K562 (cell line): ENCODE data around the gene FAM118B. TPM values are rescaled to one million over a fixed set of nuclear protein-coding genes. Genes with fewer than 3 reads are reported as not detected.

ENCODE experiments used
- ATF6 ChIP-seq: sonication (generic); formaldehyde crosslinking; IDR thresholded peaks from 2 replicates; pipeline ENCODE4 v1.4.0; 2020; ENCODE audit warnings: mild to moderate bottlenecking, missing genetic modification reagents
- BCL6 ChIP-seq: fragments of 250-450 bp; sonication (Bioruptor Pico); IDR thresholded peaks from 2 replicates; pipeline ENCODE4 v1.4.0; 2020
- BDP1 ChIP-seq: IDR thresholded peaks from 3 replicates; pipeline ENCODE4 v1.6.1; 2011; ENCODE audit not compliant: insufficient read length, insufficient read depth
- CEBPB ChIP-seq: fragments of 450-650 bp; IDR thresholded peaks from 2 replicates; pipeline ENCODE4 v1.6.1; 2016; ENCODE audit warnings: missing genetic modification characterization, missing compliant biosample characterization
- SIN3A ChIP-seq, 2 experiments: fragments of 150-350 bp in 1 of 2; IDR thresholded peaks; 2 replicates each; pipeline ENCODE4 v1.6.1; 2011 to 2016; ENCODE audit warnings: borderline replicate concordance in 2 of 2, low read depth in 2 of 2, low read length in 2 of 2, mild to moderate bottlenecking in 2 of 2, moderate library complexity in 2 of 2; ENCODE audit not compliant: control insufficient read depth in 1 of 2
- STAT6 ChIP-seq: sonication (generic); formaldehyde crosslinking; IDR thresholded peaks from 2 replicates; pipeline ENCODE4 v1.8.1; 2023; ENCODE audit warnings: mild to moderate bottlenecking, missing genetic modification reagents
- ZNF165 ChIP-seq: fragments of 250-450 bp; sonication (Bioruptor Pico); IDR thresholded peaks from 2 replicates; pipeline ENCODE4 v1.4.0; 2020; ENCODE audit warnings: borderline replicate concordance
- ZNF785 ChIP-seq: fragments of 250-450 bp; sonication (Bioruptor Pico); IDR thresholded peaks from 2 replicates; pipeline ENCODE4 v1.4.0; 2020; ENCODE audit warnings: mild to moderate bottlenecking
- ZNF79 ChIP-seq: fragments of 250-450 bp; sonication (Bioruptor Pico); IDR thresholded peaks from 2 replicates; pipeline ENCODE4 v1.4.0; 2020; ENCODE audit warnings: low read depth, mild to moderate bottlenecking, moderate library complexity
- polyA plus RNA-seq, 8 experiments: library from polyadenylated mRNA; depleted of rRNA in 4 of 8; stranded (reverse) in 5 of 8; unstranded in 3 of 8; fragments of >200 nt; fragmentation: Nextera tagmentation in 2 of 8; fragmentation: Illumina TruSeq in 1 of 8; extraction: Ambion mirVana in 2 of 8; extraction: Trizol in 1 of 8; gene quantifications; 2 replicates each; pipeline versions ENCODE4 v1.2.1 to v1.2.3, GENCODE V29; 2011 to 2014; ENCODE audit warnings: inconsistent platforms in 1 of 8, missing spikeins in 1 of 8
- total RNA-seq, 7 experiments: library from RNA; depleted of rRNA in 6 of 7; stranded (reverse); fragments of >200 nt in 6 of 7; fragmentation: Illumina TruSeq in 2 of 7; extraction: Trizol in 2 of 7; gene quantifications; 2 replicates each; pipeline versions ENCODE4 v1.2.1 to v1.2.3, GENCODE V29; 2011 to 2021; ENCODE audit warnings: low replicate concordance in 1 of 7
- TF ChIP-seq, protein P1 (sequence below): fragments of 250-450 bp; sonication (Bioruptor Pico); IDR thresholded peaks from 2 replicates; pipeline ENCODE4 v1.5.0; 2022; ENCODE audit warnings: mild to moderate bottlenecking
- TF ChIP-seq, protein P2 (sequence below): fragments of 450-650 bp; IDR thresholded peaks from 2 replicates; pipeline ENCODE4 v1.6.1; 2016; ENCODE audit warnings: low read depth

Gene FAM118B
- total and polyA plus RNA-seq, 9 of the 15 experiments (the other 6 are each of a cell fraction or from before 2014, with no cell fraction given) = 12.0 to 49.0 (median 22.1) TPM

DNA sequence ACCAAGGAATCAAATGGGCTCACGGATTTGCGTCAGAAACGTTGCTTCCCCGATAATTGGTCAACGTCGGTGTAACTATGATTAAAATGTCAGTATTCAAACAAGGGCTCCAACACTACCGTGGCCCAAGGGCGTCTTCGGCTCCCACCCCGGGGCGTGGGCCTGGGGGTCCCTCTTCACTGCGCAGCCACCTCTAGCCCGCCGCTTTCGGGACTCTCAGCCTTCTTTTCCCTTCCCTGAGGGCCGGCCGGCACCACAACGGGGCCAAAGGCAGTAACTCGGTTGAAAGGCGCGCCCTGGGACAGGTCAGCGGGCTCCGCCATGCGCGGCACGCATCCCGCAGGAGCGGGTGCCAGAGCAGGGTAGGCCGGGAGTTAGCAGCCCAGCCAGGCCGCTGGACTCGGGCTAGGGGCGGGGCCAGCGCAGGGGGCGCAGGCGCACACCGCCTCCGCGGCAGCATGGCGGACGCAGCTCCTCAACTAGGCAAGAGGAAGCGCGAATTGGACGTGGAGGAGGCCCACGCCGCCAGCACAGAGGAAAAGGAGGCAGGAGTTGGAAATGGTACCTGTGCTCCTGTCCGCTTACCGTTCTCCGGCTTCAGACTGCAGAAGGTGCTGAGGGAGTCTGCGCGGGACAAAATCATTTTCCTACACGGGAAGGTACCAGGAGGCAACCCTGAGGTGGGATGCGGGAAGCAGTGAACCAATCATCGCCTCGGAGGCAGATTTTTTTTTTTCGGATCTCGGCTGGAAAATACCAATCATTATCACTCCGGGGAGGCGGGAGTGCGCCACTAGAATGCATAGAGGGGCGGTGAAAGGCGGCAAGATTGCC, 92.3 kb downstream of the FAM118B start, which contains the start of gene DCPS (continued):
- TF ChIP-seq ATF6 (CRISPR knock-in tag) (peak; percentile 91), ZNF165 (CRISPR knock-in tag) (no peak), CEBPB (tag) (no peak), ZNF79 (CRISPR knock-in tag) (no peak), STAT6 (CRISPR knock-in tag) (peak; percentile 82; the same call in 1 of the 2 replicates), BCL6 (CRISPR knock-in tag) (no peak), ZNF785 (CRISPR knock-in tag) (no peak), BDP1 (no peak), SIN3A (IDR thresholded peaks at IDR 0.05; ENCODE audit: borderline replicate concordance in 2 of 2, control insufficient read depth in 1 of 2, low read depth in 2 of 2, low read length in 2 of 2) (peak in 1 of 2 experiments; percentile 23; a peak in 1 of 4 replicates)
- TF ChIP-seq, protein P1, sequence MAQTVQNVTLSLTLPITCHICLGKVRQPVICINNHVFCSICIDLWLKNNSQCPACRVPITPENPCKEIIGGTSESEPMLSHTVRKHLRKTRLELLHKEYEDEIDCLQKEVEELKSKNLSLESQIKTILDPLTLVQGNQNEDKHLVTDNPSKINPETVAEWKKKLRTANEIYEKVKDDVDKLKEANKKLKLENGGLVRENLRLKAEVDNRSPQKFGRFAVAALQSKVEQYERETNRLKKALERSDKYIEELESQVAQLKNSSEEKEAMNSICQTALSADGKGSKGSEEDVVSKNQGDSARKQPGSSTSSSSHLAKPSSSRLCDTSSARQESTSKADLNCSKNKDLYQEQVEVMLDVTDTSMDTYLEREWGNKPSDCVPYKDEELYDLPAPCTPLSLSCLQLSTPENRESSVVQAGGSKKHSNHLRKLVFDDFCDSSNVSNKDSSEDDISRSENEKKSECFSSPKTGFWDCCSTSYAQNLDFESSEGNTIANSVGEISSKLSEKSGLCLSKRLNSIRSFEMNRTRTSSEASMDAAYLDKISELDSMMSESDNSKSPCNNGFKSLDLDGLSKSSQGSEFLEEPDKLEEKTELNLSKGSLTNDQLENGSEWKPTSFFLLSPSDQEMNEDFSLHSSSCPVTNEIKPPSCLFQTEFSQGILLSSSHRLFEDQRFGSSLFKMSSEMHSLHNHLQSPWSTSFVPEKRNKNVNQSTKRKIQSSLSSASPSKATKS (CRISPR knock-in tag) = no peak
- TF ChIP-seq, protein P2, sequence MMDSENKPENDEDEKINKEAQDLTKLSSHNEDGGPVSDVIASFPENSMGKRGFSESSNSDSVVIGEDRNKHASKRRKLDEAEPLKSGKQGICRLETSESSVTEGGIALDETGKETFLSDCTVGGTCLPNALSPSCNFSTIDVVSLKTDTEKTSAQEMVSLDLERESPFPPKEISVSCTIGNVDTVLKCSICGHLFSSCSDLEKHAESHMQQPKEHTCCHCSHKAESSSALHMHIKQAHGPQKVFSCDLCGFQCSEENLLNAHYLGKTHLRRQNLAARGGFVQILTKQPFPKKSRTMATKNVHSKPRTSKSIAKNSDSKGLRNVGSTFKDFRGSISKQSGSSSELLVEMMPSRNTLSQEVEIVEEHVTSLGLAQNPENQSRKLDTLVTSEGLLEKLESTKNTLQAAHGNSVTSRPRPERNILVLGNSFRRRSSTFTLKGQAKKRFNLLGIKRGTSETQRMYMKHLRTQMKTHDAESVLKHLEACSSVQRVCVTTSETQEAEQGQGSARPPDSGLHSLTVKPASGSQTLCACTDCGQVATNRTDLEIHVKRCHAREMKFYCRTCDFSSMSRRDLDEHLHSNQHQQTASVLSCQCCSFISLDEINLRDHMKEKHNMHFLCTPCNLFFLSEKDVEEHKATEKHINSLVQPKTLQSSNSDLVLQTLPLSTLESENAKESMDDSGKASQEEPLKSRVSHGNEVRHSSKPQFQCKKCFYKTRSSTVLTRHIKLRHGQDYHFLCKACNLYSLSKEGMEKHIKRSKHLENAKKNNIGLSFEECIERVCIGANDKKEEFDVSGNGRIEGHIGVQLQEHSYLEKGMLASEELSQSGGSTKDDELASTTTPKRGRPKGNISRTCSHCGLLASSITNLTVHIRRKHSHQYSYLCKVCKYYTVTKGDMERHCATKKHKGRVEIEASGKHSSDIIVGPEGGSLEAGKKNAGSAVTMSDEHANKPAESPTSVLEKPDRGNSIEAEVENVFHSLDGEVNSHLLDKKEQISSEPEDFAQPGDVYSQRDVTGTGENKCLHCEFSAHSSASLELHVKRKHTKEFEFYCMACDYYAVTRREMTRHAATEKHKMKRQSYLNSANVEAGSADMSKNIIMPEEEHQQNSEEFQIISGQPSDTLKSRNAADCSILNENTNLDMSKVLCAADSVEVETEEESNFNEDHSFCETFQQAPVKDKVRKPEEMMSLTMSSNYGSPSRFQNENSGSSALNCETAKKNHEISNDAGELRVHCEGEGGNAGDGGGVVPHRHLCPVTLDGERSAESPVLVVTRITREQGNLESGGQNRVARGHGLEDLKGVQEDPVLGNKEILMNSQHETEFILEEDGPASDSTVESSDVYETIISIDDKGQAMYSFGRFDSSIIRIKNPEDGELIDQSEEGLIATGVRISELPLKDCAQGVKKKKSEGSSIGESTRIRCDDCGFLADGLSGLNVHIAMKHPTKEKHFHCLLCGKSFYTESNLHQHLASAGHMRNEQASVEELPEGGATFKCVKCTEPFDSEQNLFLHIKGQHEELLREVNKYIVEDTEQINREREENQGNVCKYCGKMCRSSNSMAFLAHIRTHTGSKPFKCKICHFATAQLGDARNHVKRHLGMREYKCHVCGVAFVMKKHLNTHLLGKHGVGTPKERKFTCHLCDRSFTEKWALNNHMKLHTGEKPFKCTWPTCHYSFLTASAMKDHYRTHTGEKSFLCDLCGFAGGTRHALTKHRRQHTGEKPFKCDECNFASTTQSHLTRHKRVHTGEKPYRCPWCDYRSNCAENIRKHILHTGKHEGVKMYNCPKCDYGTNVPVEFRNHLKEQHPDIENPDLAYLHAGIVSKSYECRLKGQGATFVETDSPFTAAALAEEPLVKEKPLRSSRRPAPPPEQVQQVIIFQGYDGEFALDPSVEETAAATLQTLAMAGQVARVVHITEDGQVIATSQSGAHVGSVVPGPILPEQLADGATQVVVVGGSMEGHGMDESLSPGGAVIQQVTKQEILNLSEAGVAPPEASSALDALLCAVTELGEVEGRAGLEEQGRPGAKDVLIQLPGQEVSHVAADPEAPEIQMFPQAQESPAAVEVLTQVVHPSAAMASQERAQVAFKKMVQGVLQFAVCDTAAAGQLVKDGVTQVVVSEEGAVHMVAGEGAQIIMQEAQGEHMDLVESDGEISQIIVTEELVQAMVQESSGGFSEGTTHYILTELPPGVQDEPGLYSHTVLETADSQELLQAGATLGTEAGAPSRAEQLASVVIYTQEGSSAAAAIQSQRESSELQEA = no peak; the same call in 1 of the 2 replicates
